Stimulated activated CD4-positive, alpha-beta T cell treated with anti-CD3 and anti-CD28 coated beads, Interleukin-2, amount 100 ng/mL, for 4 hours (primary cell): Measurements from ENCODE around the gene EDAR.

Experiments
- DNase-seq: peaks from one replicate; pipeline ENCODE4 v3.0.0-alpha.2; 2020; ENCODE audit warnings: low read depth

EDAR gene

GRCh38 chr2:108988796-108989713, at the start of gene EDAR:
TSS of gene EDAR (minus strand) at chr2:108989220. CDS start at chr2:108931014, 58,206 bp downstream.
- peak; percentile 37 for DNase-seq

DNA sequence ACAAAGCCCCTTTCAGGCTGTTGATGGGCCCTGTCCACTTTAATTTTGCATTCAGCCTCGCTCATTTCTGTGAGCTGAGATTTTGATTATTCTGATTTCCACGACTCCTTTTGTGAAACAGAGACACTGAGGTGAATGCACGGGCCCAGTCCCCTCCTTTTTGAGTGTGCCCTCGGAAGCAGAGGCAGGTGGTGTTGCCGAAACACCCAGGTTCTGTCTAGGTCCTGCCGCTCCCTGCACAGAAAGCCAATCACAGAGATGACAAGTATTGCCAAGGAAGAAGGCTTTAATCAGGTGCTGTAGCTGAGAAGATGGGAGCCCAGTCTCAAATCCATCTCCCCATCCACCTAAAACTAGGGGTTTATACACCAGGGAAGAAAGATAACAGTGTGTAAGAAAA, 44.2 kb upstream of the EDAR start:
- DNase-seq, result no peak

DNA sequence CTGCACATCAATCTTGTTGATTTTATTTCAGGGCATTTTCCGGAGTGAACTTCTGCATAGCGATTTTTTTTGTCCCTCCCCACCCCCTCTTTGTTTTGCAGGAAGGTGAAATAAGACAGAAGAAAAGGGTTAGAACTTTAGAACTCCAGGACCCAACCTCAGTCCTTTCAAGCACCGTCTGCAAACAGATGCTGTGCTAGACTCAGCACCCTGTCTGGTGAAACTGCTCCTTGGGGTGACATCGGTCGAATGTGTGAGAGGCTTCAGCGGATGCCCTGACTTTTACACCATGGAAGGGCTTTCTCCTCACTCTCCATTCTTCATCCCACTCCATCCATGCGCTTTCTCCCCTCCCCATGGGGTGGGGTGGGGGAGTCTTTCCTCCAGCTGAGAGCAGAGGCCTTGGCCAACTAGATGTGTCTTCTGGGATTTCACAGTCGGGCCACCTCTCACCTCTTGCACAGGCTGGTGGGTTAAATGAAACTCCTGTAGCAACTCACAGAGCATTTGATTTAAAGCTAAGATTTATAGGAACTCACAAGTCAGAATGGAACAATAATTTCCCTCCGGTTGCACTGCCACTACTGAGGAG, 43.3 kb upstream of the EDAR start:
- DNase-seq, result peak; percentile 16

- DNase-seq, result peak; percentile 61
These were observed 42.6 kb upstream of the EDAR start for GRCh38 chr2:109031476-109032228.

- peak; percentile 19 for DNase-seq
These were observed 42.0 kb upstream of the EDAR start for GRCh38 chr2:109030870-109031475.

DNA sequence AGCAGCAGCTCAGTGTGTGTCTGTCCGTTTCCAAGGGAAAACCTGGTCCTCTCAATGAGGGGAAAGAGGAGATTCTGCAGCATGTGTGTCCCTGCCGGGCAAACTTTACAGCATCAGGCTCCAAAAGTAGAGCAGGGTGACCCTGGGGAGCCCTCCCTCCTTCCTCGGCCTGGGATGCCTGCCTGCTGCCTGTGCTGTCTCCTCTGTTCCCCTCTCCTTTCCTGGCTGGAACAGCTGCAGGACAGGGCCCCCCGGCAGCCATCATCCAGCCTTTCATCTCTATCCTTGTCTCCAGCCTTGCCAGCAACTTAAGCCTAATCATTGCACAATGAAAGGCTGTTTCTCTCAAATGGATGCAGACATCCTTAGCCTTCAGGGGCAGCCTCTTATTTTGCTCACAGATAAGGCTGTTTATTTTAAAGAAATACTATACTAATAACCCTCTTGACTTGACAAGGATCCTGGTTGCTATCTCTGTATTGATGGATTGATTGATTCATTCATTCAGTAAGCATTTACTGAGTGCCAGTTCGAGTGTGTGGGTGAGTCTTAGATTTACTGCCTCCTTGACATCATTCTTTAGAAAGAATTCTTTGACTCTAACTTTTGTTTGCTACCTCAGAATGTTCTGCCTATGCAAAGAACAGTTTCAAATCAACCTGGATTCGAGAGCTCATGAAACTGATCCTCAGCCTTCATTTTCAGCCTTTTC, 40.6 kb upstream of the EDAR start:
- no peak for DNase-seq

DNA sequence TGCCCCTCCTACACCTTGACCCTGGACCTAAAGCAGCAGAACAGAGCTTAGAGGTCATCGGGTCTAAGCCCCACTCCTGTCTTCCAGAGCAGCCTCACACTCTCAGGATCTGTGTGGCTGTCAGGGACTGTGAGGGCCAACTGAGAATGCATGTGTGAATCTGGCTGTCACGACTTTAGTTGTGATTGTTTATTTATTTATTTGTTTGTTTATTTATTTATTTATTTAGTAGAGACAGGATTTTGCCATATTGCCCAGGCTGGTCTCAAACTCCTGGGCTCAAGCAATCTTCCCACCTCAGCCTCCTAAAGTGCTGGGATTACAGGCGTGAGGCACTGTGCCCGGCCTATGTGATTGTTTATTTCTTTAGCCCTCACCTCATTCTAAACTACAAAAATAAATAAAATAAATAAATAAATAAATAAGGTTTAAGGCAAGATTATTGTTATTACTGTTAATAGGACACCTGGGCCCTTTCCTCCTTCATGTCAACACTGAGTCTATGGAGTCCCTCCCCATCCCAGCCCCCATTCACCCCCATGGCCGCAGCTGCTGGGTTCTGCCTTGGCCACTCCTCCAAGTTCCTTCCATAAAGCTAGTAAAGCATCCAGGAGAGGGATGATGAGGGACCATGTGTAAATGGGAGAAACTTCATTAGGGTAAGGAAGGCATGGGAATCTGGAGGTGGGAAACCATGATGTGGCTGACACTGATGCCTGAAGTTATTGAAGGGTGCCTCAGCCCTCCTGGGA, 39.9 kb upstream of the EDAR start:
- no peak for DNase-seq

- DNase-seq, result no peak
These were observed 39.3 kb upstream of the EDAR start for GRCh38 chr2:109028277-109028676.

- DNase-seq, result no peak
These were observed 38.7 kb upstream of the EDAR start for GRCh38 chr2:109027702-109028101.

- DNase-seq, result no peak
These were observed 35.5 kb upstream of the EDAR start for GRCh38 chr2:109024477-109024876.

DNA sequence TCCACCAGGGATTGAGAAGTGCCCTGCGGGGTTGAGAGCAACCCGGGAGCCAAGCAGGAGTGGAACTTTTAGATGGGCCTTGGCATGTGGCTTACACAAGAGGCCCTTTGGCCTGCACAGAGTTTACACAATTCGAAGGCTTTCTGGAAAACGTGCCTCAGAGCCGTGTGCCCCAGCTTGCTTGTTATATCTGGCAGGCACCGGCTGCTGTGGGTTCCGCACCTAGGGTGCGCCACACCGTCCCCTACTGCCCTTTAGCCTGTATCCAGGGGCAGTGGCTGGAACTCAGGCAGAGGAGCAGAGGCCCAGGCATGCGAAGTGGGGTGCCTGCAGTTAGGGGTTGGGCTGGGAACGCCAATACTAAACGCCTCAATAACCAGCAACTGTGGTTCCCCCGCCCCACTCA, 32.9 kb upstream of the EDAR start:
- no peak for DNase-seq

DNA sequence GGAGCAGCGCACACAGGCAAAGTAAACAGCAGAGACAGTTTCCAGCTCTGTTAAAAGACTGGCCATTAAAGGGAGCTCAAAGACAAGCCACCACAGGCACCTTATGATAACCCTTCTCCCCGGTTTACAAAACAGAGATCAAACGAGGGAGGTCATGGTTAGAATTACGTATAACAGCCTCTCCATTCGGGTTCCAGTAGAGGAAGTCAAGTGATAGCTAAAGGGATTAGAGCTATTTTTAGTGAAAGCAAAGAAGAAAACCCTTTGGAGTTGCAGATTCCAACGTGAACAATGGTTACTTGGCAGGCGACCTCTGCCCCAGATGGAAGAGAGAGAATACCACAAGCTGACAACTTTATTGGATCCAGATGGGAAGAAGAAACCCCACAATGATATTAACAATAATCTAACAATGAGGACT, 31.2 kb upstream of the EDAR start:
- DNase-seq, result no peak

- no peak for DNase-seq
These were observed 29.4 kb upstream of the EDAR start for GRCh38 chr2:109018452-109018851.

DNA sequence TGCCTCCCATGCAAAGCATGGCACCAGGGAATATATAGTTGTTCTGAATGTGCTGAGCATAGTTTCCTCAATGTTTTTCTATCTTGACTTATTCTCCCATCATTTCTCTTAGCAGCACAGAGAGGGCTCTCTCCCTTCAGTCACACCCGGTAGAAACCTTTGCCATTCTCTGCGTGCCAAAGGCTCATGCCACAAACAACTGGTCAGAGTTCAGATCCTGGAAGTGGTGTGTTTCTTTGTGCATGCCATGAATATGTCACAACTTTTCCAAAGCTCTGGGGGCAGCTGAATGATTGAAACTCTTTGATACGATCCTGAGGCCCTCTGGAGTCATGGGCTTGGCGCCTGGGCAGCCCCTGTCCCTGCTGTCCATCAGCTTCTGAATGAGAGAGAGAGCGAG, 28.0 kb upstream of the EDAR start:
- no peak for DNase-seq

DNA sequence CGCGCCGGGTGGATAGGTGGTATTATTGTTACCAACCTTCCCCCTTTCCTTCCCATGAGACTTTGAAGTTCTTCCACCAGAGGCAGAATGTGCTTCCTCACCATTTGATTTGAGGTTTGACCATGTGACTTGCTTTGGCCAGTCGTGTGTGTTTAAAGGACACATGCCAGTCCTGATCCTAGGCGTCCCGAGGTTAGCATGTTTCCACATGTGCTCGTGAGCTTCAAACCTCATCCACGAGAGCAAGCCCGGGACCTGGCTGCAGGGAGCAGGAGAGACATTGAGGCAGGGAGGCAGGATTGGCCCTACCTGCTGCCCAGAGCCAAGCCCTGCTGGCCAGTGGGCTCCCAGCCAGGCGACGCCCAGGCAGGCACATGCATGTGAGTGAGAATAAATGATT, 27.4 kb upstream of the EDAR start:
- DNase-seq, result no peak

- no peak for DNase-seq
These were observed 25.5 kb upstream of the EDAR start for GRCh38 chr2:109014476-109014875.

DNA sequence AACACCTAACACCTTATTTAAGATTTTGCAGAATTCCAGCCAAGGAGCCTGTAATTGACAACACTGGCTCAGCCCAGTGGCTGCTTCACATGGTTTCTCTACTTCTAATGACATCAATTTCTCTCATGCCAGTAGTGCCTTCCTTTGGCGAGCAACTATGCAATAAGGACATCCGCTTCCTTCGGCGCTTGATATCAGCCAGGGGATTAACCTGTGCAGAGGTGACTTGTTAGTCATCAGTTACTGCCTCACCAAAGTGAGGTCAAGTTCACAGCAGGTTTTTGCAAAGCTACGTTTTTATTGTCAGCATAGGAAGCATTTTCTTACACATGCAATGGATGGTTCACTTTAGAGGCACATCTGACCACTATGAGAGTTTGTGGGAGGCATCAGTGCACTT, 24.0 kb upstream of the EDAR start:
- DNase-seq, result no peak

DNA sequence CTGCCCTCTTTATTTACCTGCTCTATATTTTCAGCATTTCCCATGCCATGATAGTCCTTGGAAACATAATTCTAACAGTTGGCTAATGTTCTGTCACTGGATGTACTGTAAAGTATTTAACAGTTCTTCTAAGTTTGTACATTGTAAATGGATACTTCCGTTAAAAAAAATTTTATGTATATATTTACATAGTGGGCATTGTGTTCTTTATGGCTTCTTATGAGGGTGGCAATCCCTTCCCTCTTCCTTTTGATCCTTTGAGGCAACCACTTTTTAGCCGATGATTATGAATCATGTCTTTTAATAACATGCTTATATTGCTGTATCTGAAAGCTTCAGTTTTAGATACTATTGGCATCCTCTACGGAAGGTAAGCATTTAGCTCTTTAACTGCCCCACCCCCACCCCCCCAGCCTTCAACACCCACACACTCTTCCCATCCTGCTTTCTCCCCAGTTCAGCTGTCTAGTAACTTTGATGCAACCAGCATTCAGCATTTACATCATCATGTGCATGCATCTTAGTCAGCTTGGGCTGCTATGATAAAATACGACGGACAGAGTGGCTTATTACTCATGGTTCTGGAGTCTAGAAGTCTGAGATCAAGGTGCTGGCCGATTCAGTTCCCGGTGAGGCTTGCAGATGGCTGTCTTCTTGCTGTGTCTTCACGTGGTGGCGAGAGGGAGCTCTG, 21.0 kb upstream of the EDAR start:
- DNase-seq, result no peak

DNA sequence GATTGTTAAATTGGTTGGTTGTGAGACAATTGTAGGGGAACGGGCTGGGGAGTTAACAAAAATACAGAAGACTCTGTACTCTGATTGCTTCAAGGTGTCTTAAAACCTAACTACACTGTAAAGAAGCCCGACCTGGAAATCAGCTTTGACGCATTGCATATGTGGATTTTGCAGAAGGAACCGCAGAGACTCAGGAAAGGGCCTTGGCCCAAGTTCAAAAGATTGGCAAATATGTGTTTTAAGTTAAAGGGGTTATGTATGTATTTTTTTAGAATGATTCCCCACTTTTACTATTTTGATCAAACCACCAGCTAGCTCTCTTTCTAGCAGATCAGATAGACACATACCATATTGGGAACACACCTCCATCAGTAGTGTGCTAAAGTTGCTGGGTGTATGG, 18.0 kb upstream of the EDAR start:
- DNase-seq, result no peak

DNA sequence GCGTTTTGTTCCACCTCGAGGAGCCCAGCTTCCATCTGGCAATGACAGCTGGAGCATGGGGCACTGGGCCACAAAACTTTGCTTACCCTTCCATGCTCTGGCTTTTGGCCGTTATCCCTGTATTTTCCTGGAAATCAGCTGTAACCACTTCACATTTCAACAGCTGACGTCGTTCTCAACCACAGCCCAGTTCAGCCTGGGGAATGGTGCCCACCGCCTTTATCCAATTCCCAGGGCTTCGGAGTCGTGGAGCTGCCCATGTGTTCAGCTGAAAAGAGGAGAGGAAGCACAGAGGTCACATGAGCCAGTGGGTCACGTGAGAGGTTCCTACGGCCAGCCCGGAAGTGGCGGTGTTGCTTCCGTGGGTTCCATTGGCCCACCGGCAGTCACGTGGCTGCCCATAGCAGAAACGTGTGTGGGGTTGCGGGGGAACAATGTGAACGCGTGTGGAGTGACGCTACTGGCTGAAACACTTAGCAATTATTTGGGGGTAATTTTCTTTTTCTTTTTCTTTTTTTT, 16.7 kb upstream of the EDAR start:
- no peak for DNase-seq
